ENCODE results near the gene EGFL7. TPM values are rescaled to one million over a fixed set of nuclear protein-coding genes. Genes with fewer than 3 reads are reported as not detected.

Gene EGFL7
- polyA plus RNA-seq, 1 experiment = 3.9 TPM

GRCh38 chr9:136681945-136682699, 19.4 kb downstream of the EGFL7 start:
- no peak for TF ChIP-seq CTCF (IDR thresholded peaks at IDR 0.05; ENCODE audit: low read depth, low read length)
- ChIA-PET POLR2A (interaction anchor here (0.7 kb wide), 1 partner anchor 155 kb away, joined by 5 read pairs; no protein-coding TSS in a partner anchor), CTCF (interaction anchor here (2.0 to 2.5 kb wide), 2 partner anchors 10 to 11 kb away, joined by 9 to 15 read pairs; no protein-coding TSS in a partner anchor)
- DNase-seq (ENCODE audit: low read depth, low spot score) = no peak
- Histone ChIP-seq H3K9me3 (ENCODE audit: control insufficient read depth, insufficient read depth, low read length) (no peaks in the 10 kb centered on the region; the same call in 1 of the 2 replicates), H3K27me3 (ENCODE audit: control insufficient read depth, insufficient read depth, low read length) (no peaks in the 10 kb centered on the region), H3K4me3 (ENCODE audit: low read depth, low read length) (no peak overlapping the region), H3K27ac (ENCODE audit: low read depth, low read length) (no peak overlapping the region)

GRCh38 chr9:136682710-136683109, 20.0 kb downstream of the EGFL7 start:
- ChIA-PET CTCF (interaction anchor here (2.0 kb wide), 1 partner anchor 11 kb away, joined by 9 read pairs; no protein-coding TSS in a partner anchor), POLR2A (interaction anchor here (0.7 kb wide), 1 partner anchor 156 kb away, joined by 5 read pairs; no protein-coding TSS in a partner anchor)
- no peak for DNase-seq (ENCODE audit: low read depth, low spot score)
- no peak overlapping the region for H3K27ac ChIP-seq (ENCODE audit: low read depth, low read length)
- H3K4me3 ChIP-seq (ENCODE audit: low read depth, low read length) = no peak overlapping the region
- H3K9me3 ChIP-seq (ENCODE audit: control insufficient read depth, insufficient read depth, low read length) = peaks cover under 1% of the 10 kb centered on the region; the same call in 1 of the 2 replicates
- H3K27me3 ChIP-seq (ENCODE audit: control insufficient read depth, insufficient read depth, low read length) = no peaks in the 10 kb centered on the region
- no peak for TF ChIP-seq CTCF (IDR thresholded peaks at IDR 0.05; ENCODE audit: low read depth, low read length)

- Histone ChIP-seq H3K4me3 (ENCODE audit: low read depth, low read length) (no peak overlapping the region), H3K9me3 (ENCODE audit: control insufficient read depth, insufficient read depth, low read length) (peaks cover 4% of the 10 kb centered on the region; the same call in 1 of the 2 replicates), H3K27ac (ENCODE audit: low read depth, low read length) (no peak overlapping the region), H3K27me3 (ENCODE audit: control insufficient read depth, insufficient read depth, low read length) (no peaks in the 10 kb centered on the region)
- TF ChIP-seq CTCF (IDR thresholded peaks at IDR 0.05; ENCODE audit: low read depth, low read length) = no peak
- DNase-seq (ENCODE audit: low read depth, low spot score) = no peak
- ChIA-PET CTCF (interaction anchor here (2.0 kb wide), 1 partner anchor 12 kb away, joined by 9 read pairs; no protein-coding TSS in a partner anchor), POLR2A (no interaction called here)
These were observed 20.5 kb downstream of the EGFL7 start for GRCh38 chr9:136683173-136683745.

GRCh38 chr9:136683755-136684154, 21.0 kb downstream of the EGFL7 start:
- Histone ChIP-seq H3K4me3 (ENCODE audit: low read depth, low read length) (no peak overlapping the region), H3K27me3 (ENCODE audit: control insufficient read depth, insufficient read depth, low read length) (no peaks in the 10 kb centered on the region), H3K27ac (ENCODE audit: low read depth, low read length) (no peak overlapping the region), H3K9me3 (ENCODE audit: control insufficient read depth, insufficient read depth, low read length) (peaks cover 4% of the 10 kb centered on the region; the same call in 1 of the 2 replicates)
- no peak for TF ChIP-seq CTCF (IDR thresholded peaks at IDR 0.05; ENCODE audit: low read depth, low read length)
- POLR2A ChIA-PET = no interaction called here
- no peak for DNase-seq (ENCODE audit: low read depth, low spot score)
- CTCF ChIA-PET = interaction anchor here (2.0 kb wide), 1 partner anchor 12 kb away, joined by 9 read pairs; no protein-coding TSS in a partner anchor

GRCh38 chr9:136684339-136684738, 21.6 kb downstream of the EGFL7 start:
- Histone ChIP-seq H3K27ac (ENCODE audit: low read depth, low read length) (no peak overlapping the region), H3K9me3 (ENCODE audit: control insufficient read depth, insufficient read depth, low read length) (peaks cover 4% of the 10 kb centered on the region; the same call in 1 of the 2 replicates), H3K4me3 (ENCODE audit: low read depth, low read length) (no peak overlapping the region), H3K27me3 (ENCODE audit: control insufficient read depth, insufficient read depth, low read length) (peaks cover 3% of the 10 kb centered on the region)
- DNase-seq (ENCODE audit: low read depth, low spot score) = no peak
- no peak for TF ChIP-seq CTCF (IDR thresholded peaks at IDR 0.05; ENCODE audit: low read depth, low read length)
- ChIA-PET CTCF (interaction anchor here (2.0 kb wide), 1 partner anchor 13 kb away, joined by 9 read pairs; no protein-coding TSS in a partner anchor), POLR2A (no interaction called here)
